Measurements from ENCODE around the gene KIF20B. TPM values are rescaled to one million over a fixed set of nuclear protein-coding genes. Genes with fewer than 3 reads are reported as not detected.
A peak's percentile ranks its signal among the peaks of the same experiment; 100 is the strongest.

The KIF20B gene
- total and polyA plus RNA-seq, 2 of the 13 experiments (the other 11 are each of a cell fraction or from before 2014, with no cell fraction given): 3.5 to 38.6 TPM

GRCh38 chr10:89793649-89794254, 92.4 kb downstream of the KIF20B start:
- DNase-seq (ENCODE audit: low spot score) (peak; percentile 73), FAIRE-seq (no peak), ATAC-seq (peak; percentile 93)
- H4K20me1 ChIP-seq (ENCODE audit: insufficient read depth, low read length): no peaks in the 10 kb centered on the region
- no TSS peak for BruUV-seq (replicated peaks)
- no peak overlapping the region for H3K9ac ChIP-seq (ENCODE audit: insufficient read depth, low read depth, low read length)
- no peak overlapping the region for H3K4me3 ChIP-seq (replicated peaks in 1 of 3; ENCODE audit: insufficient read depth in 1 of 3, low read depth in 2 of 3, low read length in 3 of 3)
- CTCF ChIA-PET (ENCODE audit: low intra/inter-chr PET ratio, low total read pairs): interaction anchor here (1.0 to 2.7 kb wide), 6 partner anchors 368 to 1069 kb away, joined by 3 to 13 read pairs (median 4); no protein-coding TSS in a partner anchor
- TF ChIP-seq PHF5A (CRISPR knock-in tag; IDR thresholded peaks at IDR 0.05; ENCODE audit: low read depth, unreplicated experiment) (no peak), CREB1 (IDR thresholded peaks at IDR 0.05) (no peak), CREB1 (CRISPR knock-in tag; IDR thresholded peaks at IDR 0.05) (peak; percentile 18; the same call in 1 of the 2 replicates), SMC3 (IDR thresholded peaks at IDR 0.05; ENCODE audit: low read length) (peak; percentile 93), STAG1 (CRISPR knock-in tag; IDR thresholded peaks at IDR 0.05) (peak; percentile 95), RXRA (CRISPR knock-in tag; IDR thresholded peaks at IDR 0.05) (no peak), KAT2B (IDR thresholded peaks at IDR 0.05; ENCODE audit: borderline replicate concordance, low read depth, low read length) (no peak), RBM39 (IDR thresholded peaks at IDR 0.05; ENCODE audit: low read depth, low read length, poor library complexity, severe bottlenecking) (no peak), ZNF496 (CRISPR knock-in tag; IDR thresholded peaks at IDR 0.05; ENCODE audit: insufficient replicate concordance) (no peak), PPARG (CRISPR knock-in tag; conservative IDR thresholded peaks at IDR 0.05) (0 out of 2 replicates have a peak, but pooled peaks have one; percentile 19), ZBTB42 (CRISPR knock-in tag; IDR thresholded peaks at IDR 0.05) (no peak), RAD21 (CRISPR knock-in tag; IDR thresholded peaks at IDR 0.05) (peak; percentile 88), ESRRA (CRISPR knock-in tag; IDR thresholded peaks at IDR 0.05; ENCODE audit: low read depth) (no peak), NFIC (IDR thresholded peaks at IDR 0.05; ENCODE audit: low read length) (no peak)
- TF ChIP-seq, protein P1, sequence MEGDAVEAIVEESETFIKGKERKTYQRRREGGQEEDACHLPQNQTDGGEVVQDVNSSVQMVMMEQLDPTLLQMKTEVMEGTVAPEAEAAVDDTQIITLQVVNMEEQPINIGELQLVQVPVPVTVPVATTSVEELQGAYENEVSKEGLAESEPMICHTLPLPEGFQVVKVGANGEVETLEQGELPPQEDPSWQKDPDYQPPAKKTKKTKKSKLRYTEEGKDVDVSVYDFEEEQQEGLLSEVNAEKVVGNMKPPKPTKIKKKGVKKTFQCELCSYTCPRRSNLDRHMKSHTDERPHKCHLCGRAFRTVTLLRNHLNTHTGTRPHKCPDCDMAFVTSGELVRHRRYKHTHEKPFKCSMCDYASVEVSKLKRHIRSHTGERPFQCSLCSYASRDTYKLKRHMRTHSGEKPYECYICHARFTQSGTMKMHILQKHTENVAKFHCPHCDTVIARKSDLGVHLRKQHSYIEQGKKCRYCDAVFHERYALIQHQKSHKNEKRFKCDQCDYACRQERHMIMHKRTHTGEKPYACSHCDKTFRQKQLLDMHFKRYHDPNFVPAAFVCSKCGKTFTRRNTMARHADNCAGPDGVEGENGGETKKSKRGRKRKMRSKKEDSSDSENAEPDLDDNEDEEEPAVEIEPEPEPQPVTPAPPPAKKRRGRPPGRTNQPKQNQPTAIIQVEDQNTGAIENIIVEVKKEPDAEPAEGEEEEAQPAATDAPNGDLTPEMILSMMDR (CRISPR knock-in tag; IDR thresholded peaks at IDR 0.05): peak; percentile 83
- TF ChIP-seq, protein P2, sequence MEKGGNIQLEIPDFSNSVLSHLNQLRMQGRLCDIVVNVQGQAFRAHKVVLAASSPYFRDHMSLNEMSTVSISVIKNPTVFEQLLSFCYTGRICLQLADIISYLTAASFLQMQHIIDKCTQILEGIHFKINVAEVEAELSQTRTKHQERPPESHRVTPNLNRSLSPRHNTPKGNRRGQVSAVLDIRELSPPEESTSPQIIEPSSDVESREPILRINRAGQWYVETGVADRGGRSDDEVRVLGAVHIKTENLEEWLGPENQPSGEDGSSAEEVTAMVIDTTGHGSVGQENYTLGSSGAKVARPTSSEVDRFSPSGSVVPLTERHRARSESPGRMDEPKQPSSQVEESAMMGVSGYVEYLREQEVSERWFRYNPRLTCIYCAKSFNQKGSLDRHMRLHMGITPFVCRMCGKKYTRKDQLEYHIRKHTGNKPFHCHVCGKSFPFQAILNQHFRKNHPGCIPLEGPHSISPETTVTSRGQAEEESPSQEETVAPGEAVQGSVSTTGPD (CRISPR knock-in tag; IDR thresholded peaks at IDR 0.05): no peak
- TF ChIP-seq, protein P3, sequence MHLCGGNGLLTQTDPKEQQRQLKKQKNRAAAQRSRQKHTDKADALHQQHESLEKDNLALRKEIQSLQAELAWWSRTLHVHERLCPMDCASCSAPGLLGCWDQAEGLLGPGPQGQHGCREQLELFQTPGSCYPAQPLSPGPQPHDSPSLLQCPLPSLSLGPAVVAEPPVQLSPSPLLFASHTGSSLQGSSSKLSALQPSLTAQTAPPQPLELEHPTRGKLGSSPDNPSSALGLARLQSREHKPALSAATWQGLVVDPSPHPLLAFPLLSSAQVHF (CRISPR knock-in tag; IDR thresholded peaks at IDR 0.05): no peak
- TF ChIP-seq, protein P4, sequence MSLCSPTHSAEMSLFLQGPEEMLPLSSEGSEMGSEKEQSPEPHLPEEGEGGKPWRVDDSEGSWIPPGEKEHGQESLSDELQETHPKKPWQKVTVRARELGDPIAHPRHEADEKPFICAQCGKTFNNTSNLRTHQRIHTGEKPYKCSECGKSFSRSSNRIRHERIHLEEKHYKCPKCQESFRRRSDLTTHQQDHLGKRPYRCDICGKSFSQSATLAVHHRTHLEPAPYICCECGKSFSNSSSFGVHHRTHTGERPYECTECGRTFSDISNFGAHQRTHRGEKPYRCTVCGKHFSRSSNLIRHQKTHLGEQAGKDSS (CRISPR knock-in tag; IDR thresholded peaks at IDR 0.05; ENCODE audit: borderline replicate concordance, low read depth): no peak
- peaks cover 29% of the 10 kb centered on the region for H3K4me1 ChIP-seq (ENCODE audit: insufficient read depth, low read length)
- in situ Hi-C loops (cut with HindIII; ENCODE audit: extremely low pct_ligation_motif_present, low pct_unique_long_range_greater_than_20kb): loop anchor here (5.0 to 25.0 kb wide), 5 partner anchors 151 to 1071 kb away; no protein-coding TSS in a partner anchor
- H3K27me3 ChIP-seq (ENCODE audit: control insufficient read depth in 1 of 2, insufficient read depth in 2 of 2, low read length in 2 of 2): no peaks in the 10 kb centered on the region
- H2AFZ ChIP-seq (ENCODE audit: low read length): no peak overlapping the region
- intact Hi-C loops (cut with micrococcal nuclease; ENCODE audit: unreplicated experiment): loop anchor here (1.0 to 10.0 kb wide), 8 partner anchors 59 to 1069 kb away; no protein-coding TSS in a partner anchor
- no peaks in the 10 kb centered on the region for H3K79me2 ChIP-seq (ENCODE audit: insufficient read depth, low read length)
- POLR2A ChIA-PET: no interaction called here
- no peak overlapping the region for H3K4me2 ChIP-seq (ENCODE audit: low read depth, low read length)
- no peaks in the 10 kb centered on the region for H3K9me3 ChIP-seq (ENCODE audit: low read length)
- no peak overlapping the region for H3K27ac ChIP-seq (ENCODE audit: extremely low read length, insufficient read depth, low read length)
- H3K36me3 ChIP-seq (replicated peaks in 1 of 2; ENCODE audit: control insufficient read depth in 1 of 2, insufficient read depth in 2 of 2, low read length in 2 of 2): no peaks in the 10 kb centered on the region
- WGBS (ENCODE audit: low lambda C conversion rate): 36% methylated on average over 3 of the region's 3 CpGs
